Stimulated activated CD4-positive, alpha-beta T cell treated with anti-CD3 and anti-CD28 coated beads, Interleukin-2, amount 100 ng/mL, for 48 hours (primary cell): ENCODE data around the gene ZNF862.

Experiments
- DNase-seq, 2 donors: peaks; one replicate each; pipeline ENCODE4 v3.0.0-alpha.2; 2020

Gene ZNF862

DNA sequence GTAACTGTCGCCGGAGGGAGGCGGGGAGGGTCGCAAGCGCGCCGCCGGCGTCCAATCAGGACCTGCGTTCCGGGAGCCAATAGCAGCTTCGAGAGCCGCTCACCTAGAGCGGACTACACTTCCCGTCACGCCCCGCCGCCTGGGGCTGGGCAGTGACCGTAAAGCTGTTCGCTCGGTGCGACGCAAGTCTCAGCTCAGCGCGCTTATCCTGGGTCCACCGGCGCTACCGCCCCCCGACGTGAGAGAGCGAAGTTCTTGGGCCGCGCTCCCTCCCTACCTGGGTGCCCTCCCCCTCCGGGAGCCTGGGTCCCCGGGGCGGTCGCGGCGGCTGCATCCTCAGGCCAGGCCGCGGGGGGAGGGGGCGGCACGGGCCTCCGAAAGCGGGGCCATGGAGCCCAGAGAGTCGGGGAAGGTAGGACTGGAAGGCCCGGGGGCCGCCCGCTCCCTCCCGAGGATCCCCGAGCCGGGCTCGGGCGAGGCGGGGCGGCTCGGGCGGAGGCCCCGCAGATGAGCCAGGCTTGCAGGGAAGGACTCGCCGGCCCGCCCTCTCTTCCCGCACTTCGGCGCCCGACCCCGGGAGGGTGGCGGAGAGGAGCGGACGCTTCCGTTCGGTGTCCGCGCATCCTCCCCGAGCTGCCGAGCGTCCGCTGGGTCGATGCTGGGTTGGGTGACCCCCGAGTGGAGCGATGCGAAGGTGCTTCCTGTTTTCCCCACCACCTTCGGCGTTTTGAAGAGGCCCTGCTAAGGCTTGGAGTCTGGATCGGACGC lies at the start of gene ZNF862:
TSS of gene ZNF862 (plus strand) at position 152 of the 768 bp plus-strand sequence. CDS start at position 389, 237 bp downstream.
- DNase-seq = peak; percentile 91 to 93

- no peak for DNase-seq
These were observed 49.1 kb upstream of the ZNF862 start for GRCh38 chr7:149789101-149789500.

GRCh38 chr7:149790146-149790548 lies 48.0 kb upstream of the ZNF862 start:
- DNase-seq = peak; percentile 44 to 56

GRCh38 chr7:149790754-149791360 lies 47.3 kb upstream of the ZNF862 start:
- DNase-seq = no peak

- DNase-seq = no peak
These were observed 46.6 kb upstream of the ZNF862 start for GRCh38 chr7:149791411-149792219.

GRCh38 chr7:149792220-149792595 lies 46.0 kb upstream of the ZNF862 start:
- DNase-seq = no peak

DNA sequence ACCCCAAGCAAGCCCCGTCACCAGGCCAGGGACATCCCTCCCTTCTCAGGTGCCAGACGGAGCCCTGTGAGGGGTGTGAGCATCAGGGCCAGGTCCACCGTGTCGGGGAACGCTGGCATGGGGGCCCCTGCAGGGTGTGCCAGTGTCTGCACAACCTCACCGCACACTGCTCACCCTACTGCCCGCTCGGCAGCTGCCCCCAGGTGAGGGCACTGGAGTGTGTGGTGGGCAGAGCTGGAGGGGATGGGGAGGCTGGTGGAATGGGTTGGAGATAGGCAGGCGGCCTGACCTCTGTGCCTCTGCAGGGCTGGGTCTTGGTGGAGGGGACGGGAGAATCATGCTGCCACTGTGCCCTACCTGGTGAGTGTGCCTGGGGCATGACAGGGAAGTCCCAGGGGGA lies 44.9 kb upstream of the ZNF862 start:
- no peak for DNase-seq

DNA sequence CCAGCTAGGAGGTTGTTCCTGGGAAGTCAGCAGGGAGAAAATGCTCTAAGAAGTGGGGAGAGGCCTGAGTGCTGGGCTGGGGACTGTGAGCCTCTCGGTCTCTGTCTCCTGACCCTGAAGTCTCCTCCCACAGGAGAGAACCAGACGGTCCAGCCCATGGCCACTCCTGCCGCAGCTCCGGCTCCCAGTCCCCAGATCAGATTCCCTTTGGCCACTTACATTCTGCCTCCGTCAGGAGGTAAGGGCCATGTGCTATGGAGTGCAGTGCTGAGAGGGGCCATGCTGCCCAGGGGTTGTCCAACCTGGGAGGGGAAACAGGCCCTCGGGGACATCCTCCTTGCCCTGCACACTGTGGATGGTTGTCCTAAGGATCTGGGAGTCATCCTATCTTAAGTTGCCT lies 43.5 kb upstream of the ZNF862 start:
- DNase-seq = no peak

DNA sequence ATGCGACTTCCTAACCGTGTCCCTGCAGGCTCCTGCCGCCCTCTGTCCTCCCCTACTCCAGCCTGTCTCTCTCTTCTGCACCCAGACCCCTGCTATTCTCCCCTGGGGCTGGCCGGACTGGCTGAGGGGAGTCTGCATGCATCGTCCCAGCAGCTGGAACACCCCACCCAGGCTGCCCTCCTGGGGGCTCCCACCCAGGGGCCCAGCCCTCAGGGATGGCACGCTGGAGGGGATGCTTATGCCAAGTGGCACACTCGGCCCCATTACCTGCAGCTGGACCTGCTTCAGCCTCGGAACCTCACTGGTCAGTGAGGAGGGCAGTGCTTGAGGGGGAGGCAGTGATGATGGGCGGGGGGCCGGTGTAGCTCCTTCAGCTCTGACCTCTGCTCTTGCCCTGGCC lies 43.0 kb upstream of the ZNF862 start:
- no peak for DNase-seq

DNA sequence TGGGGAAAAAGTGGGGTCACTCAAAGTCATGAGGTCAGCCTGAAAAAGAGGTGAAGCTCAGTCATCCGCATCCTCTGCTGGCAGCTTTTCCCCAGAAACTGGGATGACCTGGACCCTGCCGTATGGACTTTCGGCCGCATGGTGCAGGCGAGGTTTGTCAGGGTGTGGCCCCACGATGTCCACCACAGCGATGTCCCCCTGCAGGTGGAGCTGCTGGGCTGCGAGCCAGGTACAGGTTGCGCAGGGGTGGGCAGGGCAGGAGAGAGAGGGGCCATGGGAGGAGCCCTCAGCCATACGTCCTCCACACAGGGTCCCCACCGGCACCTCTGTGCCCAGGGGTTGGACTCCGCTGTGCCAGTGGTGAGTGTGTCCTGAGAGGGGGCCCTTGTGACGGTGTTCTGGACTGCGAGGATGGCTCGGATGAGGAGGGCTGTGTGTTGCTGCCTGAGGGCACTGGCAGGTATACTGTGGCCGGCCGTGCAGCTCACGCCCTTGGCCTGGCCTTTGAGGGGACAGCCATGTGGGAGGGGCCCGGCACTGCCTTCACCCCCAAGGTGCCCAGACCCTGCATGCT lies 41.8 kb upstream of the ZNF862 start:
- DNase-seq = no peak

DNA sequence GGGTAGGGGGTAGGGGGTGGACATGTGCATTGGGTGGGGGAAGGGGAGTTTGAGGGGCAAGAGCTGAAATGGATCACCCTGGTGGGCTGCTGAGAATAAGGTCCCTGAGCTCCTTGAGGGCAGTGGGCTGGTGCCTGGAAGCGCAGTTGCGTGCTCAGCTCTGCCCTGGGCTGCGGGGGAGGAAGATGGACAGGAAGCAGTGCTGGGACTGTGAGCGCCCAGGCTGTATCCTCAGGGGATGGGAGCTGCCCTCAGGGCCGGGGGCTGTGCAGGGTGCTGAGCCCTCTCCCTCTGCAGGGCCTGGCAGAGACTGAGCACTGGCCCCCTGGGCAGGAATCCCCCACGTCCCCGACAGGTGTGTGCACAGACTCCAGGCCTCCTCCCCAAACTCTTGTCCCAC lies 40.4 kb upstream of the ZNF862 start:
- DNase-seq = no peak

DNA sequence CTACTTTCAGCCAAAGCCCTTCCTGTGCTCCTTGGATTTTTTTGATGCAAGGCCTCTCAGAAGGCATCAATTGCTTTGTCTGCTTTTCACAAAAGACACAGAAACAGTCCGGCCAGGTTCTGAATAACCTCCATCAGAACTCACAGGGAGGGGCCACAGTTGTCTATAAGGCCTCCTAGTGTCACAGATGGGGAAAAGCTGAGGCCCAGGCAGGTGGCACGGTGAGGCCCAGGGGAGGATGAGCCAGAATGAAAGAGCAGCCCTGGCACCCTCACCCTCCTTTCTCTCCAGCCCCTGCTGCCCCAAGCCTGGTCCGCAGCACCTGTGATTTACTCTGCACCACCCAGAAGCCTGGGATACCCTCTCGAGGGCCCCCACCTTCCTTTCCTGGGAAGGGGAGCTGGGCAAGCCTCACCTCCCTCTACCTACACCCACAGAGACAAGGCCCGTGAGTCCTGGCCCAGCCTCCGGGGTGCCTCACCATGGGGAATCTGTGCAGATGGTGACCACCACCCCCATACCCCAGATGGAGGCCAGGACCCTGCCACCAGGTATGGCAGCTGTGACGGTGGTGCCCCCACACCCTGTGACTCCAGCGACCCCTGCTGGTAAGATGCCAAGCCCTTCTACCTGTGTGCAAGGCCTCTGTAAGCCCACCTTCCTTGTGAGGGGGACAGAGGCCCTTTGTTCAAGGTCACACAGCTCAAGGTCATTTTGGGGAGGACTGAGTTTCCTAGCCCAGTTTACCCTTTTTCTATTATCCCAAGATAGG lies 38.6 kb upstream of the ZNF862 start:
- DNase-seq = peak; percentile 54 to 59

DNA sequence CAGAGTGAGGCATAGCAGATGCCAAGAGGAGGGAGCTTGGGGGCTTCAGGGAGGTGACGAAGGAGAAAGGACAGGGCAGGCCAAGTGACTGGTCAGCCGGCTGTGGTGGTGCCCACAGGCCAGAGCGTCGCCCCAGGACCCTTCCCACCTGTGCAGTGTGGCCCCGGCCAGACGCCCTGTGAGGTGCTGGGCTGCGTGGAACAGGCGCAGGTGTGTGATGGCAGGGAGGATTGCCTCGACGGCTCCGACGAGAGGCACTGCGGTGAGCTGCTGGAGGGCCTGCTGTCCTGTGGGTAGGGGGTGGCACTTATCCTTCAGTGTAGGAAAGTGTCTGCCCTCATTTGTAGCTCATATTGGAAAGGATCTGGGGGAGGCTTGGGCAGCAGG lies 38.0 kb upstream of the ZNF862 start:
- DNase-seq = no peak

- no peak for DNase-seq
These were observed 37.1 kb upstream of the ZNF862 start for GRCh38 chr7:149801002-149801566.

- no peak for DNase-seq
These were observed 36.4 kb upstream of the ZNF862 start for GRCh38 chr7:149801816-149802215.

DNA sequence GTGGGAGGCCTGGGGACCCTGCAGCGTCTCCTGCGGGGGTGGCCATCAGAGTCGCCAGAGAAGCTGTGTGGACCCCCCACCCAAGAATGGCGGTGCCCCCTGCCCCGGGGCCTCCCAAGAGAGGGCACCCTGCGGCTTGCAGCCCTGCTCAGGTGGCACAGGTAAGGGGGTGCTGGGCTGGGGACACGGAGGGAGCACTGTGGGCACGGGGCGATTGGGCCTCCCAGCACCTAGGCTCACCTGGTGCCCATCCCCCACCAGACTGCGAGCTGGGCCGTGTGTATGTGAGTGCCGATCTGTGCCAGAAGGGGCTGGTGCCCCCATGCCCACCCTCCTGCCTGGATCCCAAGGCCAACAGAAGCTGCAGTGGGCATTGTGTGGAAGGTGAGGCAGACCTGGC lies 35.2 kb upstream of the ZNF862 start:
- no peak for DNase-seq

DNA sequence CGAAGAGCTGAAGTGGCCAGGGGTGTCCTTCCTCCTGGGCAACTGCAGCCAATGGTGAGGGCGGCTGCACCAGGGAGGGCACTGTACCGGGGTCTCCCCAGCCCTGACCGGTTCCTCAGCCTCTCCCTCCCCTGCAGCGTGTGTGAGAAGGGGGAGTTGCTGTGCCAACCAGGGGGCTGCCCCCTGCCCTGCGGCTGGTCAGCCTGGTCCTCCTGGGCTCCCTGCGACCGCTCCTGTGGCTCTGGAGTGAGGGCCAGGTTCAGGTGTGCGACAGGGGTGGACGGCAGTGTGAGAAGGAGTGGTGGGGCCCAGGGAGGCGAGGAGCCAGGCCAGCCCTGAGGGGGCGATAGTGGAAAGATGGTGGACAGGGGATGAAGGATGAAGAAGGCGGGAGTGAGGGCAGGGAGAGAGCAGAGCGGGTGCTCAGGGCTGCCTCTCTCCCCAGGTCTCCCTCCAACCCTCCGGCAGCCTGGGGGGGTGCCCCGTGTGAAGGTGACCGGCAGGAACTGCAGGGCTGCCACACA lies 34.6 kb upstream of the ZNF862 start:
- DNase-seq = no peak

- no peak for DNase-seq
These were observed 34.1 kb upstream of the ZNF862 start for GRCh38 chr7:149804106-149804505.

DNA sequence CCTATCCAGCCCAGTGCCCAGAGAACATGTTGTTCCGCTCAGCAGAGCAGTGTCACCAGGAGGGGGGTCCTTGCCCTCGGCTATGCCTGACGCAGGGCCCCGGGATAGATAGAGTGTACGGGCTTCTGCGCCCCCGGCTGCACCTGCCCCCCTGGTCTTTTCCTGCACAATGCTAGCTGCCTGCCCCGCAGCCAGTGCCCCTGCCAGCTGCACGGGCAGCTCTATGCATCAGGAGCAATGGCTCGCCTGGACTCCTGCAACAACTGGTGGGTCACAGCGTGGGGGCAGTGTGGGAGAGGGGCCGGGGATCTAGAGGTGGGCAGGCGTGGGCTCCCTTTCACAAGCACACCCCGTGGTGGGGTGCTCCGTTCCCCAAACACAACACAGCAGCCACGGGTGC lies 31.4 kb upstream of the ZNF862 start:
- no peak for DNase-seq

DNA sequence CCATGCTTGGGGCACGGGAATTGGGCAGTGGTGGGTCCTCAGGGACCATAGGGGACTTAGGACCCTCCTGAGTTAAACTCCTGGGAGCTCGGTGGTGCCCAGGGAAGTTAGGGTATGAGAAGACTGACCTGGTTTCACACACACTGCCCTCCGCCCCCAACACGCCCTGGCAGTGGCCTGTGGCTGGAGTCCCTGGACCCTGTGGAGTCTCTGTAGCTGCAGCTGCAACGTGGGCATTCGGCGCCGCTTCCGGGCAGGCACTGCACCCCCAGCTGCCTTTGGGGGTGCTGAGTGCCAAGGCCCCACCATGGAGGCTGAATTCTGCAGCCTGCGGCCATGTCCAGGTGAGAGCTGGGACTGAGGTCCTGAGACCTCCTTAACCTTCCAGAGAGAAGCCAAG lies 29.9 kb upstream of the ZNF862 start:
- DNase-seq = no peak

- no peak for DNase-seq
These were observed 29.0 kb upstream of the ZNF862 start for GRCh38 chr7:149809215-149809614.

DNA sequence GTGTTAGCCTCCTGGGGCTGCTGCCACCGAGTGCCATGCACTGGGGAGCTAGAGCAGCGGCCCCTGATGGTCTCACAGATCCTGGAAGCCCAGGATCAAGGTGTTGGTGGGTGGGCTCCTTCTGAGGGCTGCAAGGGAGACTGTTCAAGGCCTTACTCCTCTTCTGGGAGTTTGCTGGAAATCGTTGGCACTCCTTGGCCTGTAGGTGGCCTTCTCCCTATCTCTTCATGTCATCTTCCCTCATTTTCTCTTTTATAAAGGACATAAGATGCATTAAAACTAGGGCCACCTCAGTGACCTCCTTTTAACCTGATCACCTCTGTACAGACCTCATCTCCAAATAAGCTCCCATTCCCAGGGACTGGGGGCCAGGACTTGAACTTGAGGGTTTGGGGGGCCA lies 27.0 kb upstream of the ZNF862 start:
- DNase-seq = no peak
